ENCODE data around the gene DUSP5. TPM values are rescaled to one million over a fixed set of nuclear protein-coding genes. Genes with fewer than 3 reads are reported as not detected.

The DUSP5 gene
- total RNA-seq, 1 donor: 10.1 TPM

DNA sequence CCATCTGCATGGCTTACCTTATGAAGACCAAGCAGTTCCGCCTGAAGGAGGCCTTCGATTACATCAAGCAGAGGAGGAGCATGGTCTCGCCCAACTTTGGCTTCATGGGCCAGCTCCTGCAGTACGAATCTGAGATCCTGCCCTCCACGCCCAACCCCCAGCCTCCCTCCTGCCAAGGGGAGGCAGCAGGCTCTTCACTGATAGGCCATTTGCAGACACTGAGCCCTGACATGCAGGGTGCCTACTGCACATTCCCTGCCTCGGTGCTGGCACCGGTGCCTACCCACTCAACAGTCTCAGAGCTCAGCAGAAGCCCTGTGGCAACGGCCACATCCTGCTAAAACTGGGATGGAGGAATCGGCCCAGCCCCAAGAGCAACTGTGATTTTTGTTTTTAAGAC, 12.4 kb downstream of the DUSP5 start:
- H3K4me1 ChIP-seq (ENCODE audit: insufficient read depth, low read length): peaks cover 39% of the 10 kb centered on the region
- H3K27ac ChIP-seq (ENCODE audit: low read depth, low read length): peak overlapping the region; percentile 89
- no peaks in the 10 kb centered on the region for H3K27me3 ChIP-seq (ENCODE audit: insufficient read depth, low read length)
- no peak overlapping the region for H2AFZ ChIP-seq (ENCODE audit: low read length)
- no peaks in the 10 kb centered on the region for H3K9me3 ChIP-seq (ENCODE audit: low read depth, low read length)
- H4K20me1 ChIP-seq (ENCODE audit: insufficient read depth, low read length): no peaks in the 10 kb centered on the region
- peaks cover 67% of the 10 kb centered on the region for H3K79me2 ChIP-seq (ENCODE audit: insufficient read depth, low read length)
- TF ChIP-seq, protein P1, sequence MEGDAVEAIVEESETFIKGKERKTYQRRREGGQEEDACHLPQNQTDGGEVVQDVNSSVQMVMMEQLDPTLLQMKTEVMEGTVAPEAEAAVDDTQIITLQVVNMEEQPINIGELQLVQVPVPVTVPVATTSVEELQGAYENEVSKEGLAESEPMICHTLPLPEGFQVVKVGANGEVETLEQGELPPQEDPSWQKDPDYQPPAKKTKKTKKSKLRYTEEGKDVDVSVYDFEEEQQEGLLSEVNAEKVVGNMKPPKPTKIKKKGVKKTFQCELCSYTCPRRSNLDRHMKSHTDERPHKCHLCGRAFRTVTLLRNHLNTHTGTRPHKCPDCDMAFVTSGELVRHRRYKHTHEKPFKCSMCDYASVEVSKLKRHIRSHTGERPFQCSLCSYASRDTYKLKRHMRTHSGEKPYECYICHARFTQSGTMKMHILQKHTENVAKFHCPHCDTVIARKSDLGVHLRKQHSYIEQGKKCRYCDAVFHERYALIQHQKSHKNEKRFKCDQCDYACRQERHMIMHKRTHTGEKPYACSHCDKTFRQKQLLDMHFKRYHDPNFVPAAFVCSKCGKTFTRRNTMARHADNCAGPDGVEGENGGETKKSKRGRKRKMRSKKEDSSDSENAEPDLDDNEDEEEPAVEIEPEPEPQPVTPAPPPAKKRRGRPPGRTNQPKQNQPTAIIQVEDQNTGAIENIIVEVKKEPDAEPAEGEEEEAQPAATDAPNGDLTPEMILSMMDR (IDR thresholded peaks at IDR 0.05; ENCODE audit: extremely low read depth, low read depth, low read length): no peak
- H3K4me2 ChIP-seq (ENCODE audit: insufficient read depth, low read length): no peak overlapping the region
- peaks cover 70% of the 10 kb centered on the region for H3K36me3 ChIP-seq (ENCODE audit: insufficient read depth, low read length)
- no peak overlapping the region for H3K4me3 ChIP-seq (ENCODE audit: insufficient read depth, low read length)
- no peak for DNase-seq (ENCODE audit: insufficient read length, low spot score, missing footprints)

- Histone ChIP-seq H3K4me3 (ENCODE audit: insufficient read depth, low read length) (no peak overlapping the region), H3K27me3 (ENCODE audit: insufficient read depth, low read length) (no peaks in the 10 kb centered on the region), H3K27ac (ENCODE audit: low read depth, low read length) (peak overlapping the region; percentile 89), H3K4me2 (ENCODE audit: insufficient read depth, low read length) (no peak overlapping the region), H4K20me1 (ENCODE audit: insufficient read depth, low read length) (no peaks in the 10 kb centered on the region), H3K4me1 (ENCODE audit: insufficient read depth, low read length) (peaks cover 39% of the 10 kb centered on the region), H2AFZ (ENCODE audit: low read length) (no peak overlapping the region), H3K36me3 (ENCODE audit: insufficient read depth, low read length) (peaks cover 63% of the 10 kb centered on the region), H3K9me3 (ENCODE audit: low read depth, low read length) (no peaks in the 10 kb centered on the region), H3K79me2 (ENCODE audit: insufficient read depth, low read length) (peaks cover 61% of the 10 kb centered on the region)
- DNase-seq (ENCODE audit: insufficient read length, low spot score, missing footprints): no peak
- TF ChIP-seq, protein P1 (IDR thresholded peaks at IDR 0.05; ENCODE audit: extremely low read depth, low read depth, low read length): no peak
Observed at GRCh38 chr10:110510730-110511129, 13.0 kb downstream of the DUSP5 start.

DNA sequence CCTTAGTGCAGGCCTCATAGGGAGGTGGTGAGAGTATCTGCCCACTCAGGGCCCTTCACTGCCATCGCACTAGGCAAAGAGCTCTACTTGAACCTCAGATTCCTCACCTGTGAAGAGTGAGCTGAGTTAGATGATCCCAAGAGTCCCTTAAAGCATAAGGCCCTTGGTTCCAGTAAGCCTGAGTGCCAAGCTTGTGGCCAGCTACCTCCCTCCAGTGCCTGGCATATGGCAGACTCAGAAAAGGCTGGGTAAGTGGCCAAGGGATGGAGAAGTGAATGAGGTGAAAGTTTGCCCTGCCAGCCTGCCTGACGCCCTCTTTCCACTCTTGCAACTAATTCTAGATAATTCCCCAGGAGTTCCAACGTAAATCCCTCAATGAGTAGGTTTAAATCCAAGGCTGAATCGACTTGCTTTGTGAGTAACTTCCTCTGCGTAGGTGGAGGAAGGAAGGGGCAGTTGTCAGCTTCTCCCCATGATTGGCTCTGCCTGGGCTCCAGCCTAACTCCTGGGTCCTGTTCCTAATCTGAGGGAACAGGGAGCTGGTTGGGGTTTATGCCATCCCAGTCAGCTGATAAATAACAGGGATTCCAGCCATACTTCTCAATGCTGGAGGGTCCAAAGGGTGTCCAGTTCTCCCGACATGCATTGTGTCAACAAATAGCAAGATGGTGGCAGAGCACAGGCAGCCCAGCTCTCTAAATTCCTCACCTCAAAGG, 14.2 kb downstream of the DUSP5 start:
- H3K27me3 ChIP-seq (ENCODE audit: insufficient read depth, low read length): no peaks in the 10 kb centered on the region
- H2AFZ ChIP-seq (ENCODE audit: low read length): no peak overlapping the region
- DNase-seq (ENCODE audit: insufficient read length, low spot score, missing footprints): peak; percentile 80
- TF ChIP-seq, protein P1 (IDR thresholded peaks at IDR 0.05; ENCODE audit: extremely low read depth, low read depth, low read length): no peak
- no peaks in the 10 kb centered on the region for H4K20me1 ChIP-seq (ENCODE audit: insufficient read depth, low read length)
- H3K36me3 ChIP-seq (ENCODE audit: insufficient read depth, low read length): peaks cover 53% of the 10 kb centered on the region
- H3K4me1 ChIP-seq (ENCODE audit: insufficient read depth, low read length): peaks cover 39% of the 10 kb centered on the region
- H3K9me3 ChIP-seq (ENCODE audit: low read depth, low read length): no peaks in the 10 kb centered on the region
- H3K4me3 ChIP-seq (ENCODE audit: insufficient read depth, low read length): no peak overlapping the region
- peak overlapping the region; percentile 89 for H3K27ac ChIP-seq (ENCODE audit: low read depth, low read length)
- peak overlapping the region; percentile 34 for H3K4me2 ChIP-seq (ENCODE audit: insufficient read depth, low read length)
- H3K79me2 ChIP-seq (ENCODE audit: insufficient read depth, low read length): peaks cover 49% of the 10 kb centered on the region

GRCh38 chr10:110512461-110513187, 14.9 kb downstream of the DUSP5 start:
- Histone ChIP-seq H3K79me2 (ENCODE audit: insufficient read depth, low read length) (peaks cover 42% of the 10 kb centered on the region), H3K4me2 (ENCODE audit: insufficient read depth, low read length) (peak overlapping the region; percentile 34)

More at GRCh38 chr10:110512461-110513187, 14.9 kb downstream of the DUSP5 start:
- Histone ChIP-seq H3K9me3 (ENCODE audit: low read depth, low read length) (no peaks in the 10 kb centered on the region), H3K4me3 (ENCODE audit: insufficient read depth, low read length) (no peak overlapping the region), H2AFZ (ENCODE audit: low read length) (no peak overlapping the region), H4K20me1 (ENCODE audit: insufficient read depth, low read length) (no peaks in the 10 kb centered on the region), H3K27ac (ENCODE audit: low read depth, low read length) (peak overlapping the region; percentile 89), H3K4me1 (ENCODE audit: insufficient read depth, low read length) (peaks cover 39% of the 10 kb centered on the region), H3K36me3 (ENCODE audit: insufficient read depth, low read length) (peaks cover 46% of the 10 kb centered on the region), H3K27me3 (ENCODE audit: insufficient read depth, low read length) (no peaks in the 10 kb centered on the region)
- DNase-seq (ENCODE audit: insufficient read length, low spot score, missing footprints): peak; percentile 94
- TF ChIP-seq, protein P1 (IDR thresholded peaks at IDR 0.05; ENCODE audit: extremely low read depth, low read depth, low read length): no peak

Data from osteoblast (primary cell).